GM10266 (cell line): ENCODE results near the gene PIAS1.

Experiments used
- DNase-seq: peaks from one replicate; pipeline ENCODE4 v3.0.0; 2012; ENCODE audit errors: extremely low spot score
- CTCF ChIP-seq: IDR thresholded peaks from 2 replicates; pipeline ENCODE4 v1.5.1; 2012; ENCODE audit warnings: mild to moderate bottlenecking, low read depth; ENCODE audit not compliant: control insufficient read depth, insufficient read depth; ENCODE audit errors: missing control alignments

PIAS1 gene

GRCh38 chr15:68027388-68027787, 26.7 kb upstream of the PIAS1 start:
- DNase-seq: no peak
- TF ChIP-seq CTCF: no peak

- no peak for TF ChIP-seq CTCF
- DNase-seq: no peak
These were observed 25.8 kb upstream of the PIAS1 start for GRCh38 chr15:68028137-68028887.

DNA sequence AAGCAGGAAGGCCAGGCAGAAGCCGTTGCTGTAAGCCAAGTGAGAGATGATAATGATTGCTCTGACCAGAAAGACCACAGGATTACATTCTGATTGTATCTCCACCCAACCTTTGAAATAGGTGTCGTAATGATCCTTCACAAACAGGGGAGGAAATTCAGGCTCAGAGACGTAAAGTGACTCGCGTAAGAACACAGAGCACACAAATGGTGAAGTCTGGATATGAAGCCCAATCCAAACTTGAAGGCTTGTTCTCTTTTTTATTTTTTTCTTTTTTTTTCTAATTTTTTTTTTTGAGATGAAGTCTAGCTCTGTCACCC, 25.3 kb upstream of the PIAS1 start:
- DNase-seq: no peak
- no peak for TF ChIP-seq CTCF

DNA sequence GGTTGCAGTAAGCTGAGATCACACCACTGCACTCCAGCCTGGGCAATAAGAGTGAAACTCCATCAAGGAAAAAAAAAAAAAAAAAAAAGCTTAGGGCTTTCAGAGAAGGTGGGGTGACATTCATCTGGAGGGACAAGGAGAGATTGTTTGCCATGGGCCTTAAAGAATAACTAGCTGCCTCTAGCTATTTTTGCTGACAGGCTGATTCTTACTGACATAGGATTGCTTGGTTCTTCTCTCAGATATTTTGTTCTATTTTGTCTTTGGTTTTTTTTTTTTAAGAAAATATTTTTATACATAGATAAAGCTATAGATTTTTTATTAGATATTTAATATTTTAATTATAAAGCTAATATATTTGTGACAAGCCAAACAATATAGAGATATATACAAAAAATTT, 24.2 kb upstream of the PIAS1 start:
- TF ChIP-seq CTCF: no peak
- DNase-seq: no peak

DNA sequence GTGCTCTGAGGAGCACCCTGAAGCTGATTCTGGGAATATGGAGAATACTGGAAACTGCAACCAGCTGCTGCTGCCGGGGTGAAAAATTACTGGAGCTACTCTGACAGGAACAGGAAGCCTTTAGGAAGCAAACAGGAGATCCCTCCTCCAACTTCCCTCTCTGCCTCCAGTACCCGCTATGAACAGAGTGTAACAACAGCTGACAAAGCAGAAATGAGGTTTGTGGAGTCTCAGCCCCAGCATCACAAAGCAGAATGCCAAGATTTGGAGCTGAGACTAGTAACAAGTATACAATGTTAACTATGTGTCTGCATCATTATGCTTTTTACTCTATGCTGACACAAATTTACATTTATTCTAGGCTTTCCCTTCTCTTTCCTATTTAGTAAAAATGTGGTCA, 22.7 kb upstream of the PIAS1 start:
- TF ChIP-seq CTCF: no peak
- DNase-seq: no peak

DNA sequence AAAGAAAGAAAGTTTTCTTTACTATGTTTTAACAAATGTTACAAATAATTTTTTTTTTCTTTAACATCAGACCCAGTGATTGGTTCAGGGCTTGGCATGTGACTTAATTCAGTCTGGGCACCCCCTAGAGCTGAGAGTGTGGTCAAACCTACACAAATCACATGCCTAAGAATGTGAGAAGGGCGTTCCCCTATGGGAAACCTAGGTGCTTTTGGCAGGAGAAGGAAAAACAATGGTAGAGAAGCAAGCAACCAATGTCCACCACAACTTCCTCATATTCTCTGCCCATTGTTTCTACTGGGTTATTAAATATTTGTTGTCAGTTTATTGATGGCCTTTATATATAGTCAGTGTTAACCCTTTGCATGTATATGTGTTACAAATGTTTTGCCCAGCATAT, 21.4 kb upstream of the PIAS1 start:
- DNase-seq: peak; percentile 51
- TF ChIP-seq CTCF: no peak

DNA sequence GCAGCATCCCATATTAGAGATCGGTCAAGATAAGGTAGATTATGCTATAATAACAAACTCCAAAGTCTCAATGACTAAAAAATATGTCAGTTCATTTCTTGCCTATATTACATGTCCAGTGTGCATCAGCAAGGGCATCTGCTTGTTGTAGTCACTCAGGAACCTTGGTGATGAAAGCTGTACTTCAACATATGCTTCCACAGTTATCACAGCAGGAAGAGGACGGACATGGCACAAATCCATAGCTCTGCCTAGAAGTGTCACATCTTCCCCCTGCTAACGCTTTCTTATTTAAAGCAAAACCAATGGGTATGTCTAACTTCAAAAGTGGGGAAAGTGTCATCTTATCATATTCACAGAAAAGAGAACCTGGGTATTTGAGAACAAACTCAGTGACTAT, 20.0 kb upstream of the PIAS1 start:
- no peak for DNase-seq
- TF ChIP-seq CTCF: no peak
